BE2C (cell line): ENCODE data around the gene SLCO1B3. TPM values are rescaled to one million over a fixed set of nuclear protein-coding genes. Genes with fewer than 3 reads are reported as not detected.
A peak's percentile ranks its signal among the peaks of the same experiment; 100 is the strongest.
"Not testable (repeated sequence)": the region's sequence is repeated elsewhere in the genome, so short reads cannot be mapped to it uniquely, and the experiment has no call there.

ENCODE experiments used
- DNase-seq: peaks from one replicate; pipeline ENCODE4 v3.0.0-alpha.2; 2020
- H3K27me3 ChIP-seq: fragments of 250-450 bp; sonication (Bioruptor Pico); 2 replicates; pipeline ENCODE4 v1.5.1; 2020; ENCODE audit warnings: mild to moderate bottlenecking
- H3K36me3 ChIP-seq: fragments of 250-450 bp; sonication (Bioruptor Pico); 2 replicates; pipeline ENCODE4 v1.5.1; 2020; ENCODE audit warnings: mild to moderate bottlenecking
- H3K4me1 ChIP-seq: fragments of 250-450 bp; sonication (Bioruptor Pico); 2 replicates; pipeline ENCODE4 v1.5.1; 2020
- H3K4me3 ChIP-seq: 2 replicates; pipeline ENCODE4 v1.5.1; 2011; ENCODE audit warnings: low read depth, low read length
- H3K9me3 ChIP-seq: fragments of 250-450 bp; sonication (Bioruptor Pico); 2 replicates; pipeline ENCODE4 v1.5.1; 2020
- CTCF ChIP-seq: IDR thresholded peaks from 2 replicates; pipeline ENCODE4 v1.5.1; 2012; ENCODE audit warnings: mild to moderate bottlenecking, low read depth, low read length
- polyA plus RNA-seq: library from polyadenylated mRNA; unstranded; fragments of >200 nt; gene quantifications from one replicate; pipeline ENCODE4 v1.2.1, GENCODE V29; 2012; ENCODE audit warnings: low read depth, missing spikeins; ENCODE audit not compliant: insufficient read length, insufficient read depth

The SLCO1B3 gene, protein sequence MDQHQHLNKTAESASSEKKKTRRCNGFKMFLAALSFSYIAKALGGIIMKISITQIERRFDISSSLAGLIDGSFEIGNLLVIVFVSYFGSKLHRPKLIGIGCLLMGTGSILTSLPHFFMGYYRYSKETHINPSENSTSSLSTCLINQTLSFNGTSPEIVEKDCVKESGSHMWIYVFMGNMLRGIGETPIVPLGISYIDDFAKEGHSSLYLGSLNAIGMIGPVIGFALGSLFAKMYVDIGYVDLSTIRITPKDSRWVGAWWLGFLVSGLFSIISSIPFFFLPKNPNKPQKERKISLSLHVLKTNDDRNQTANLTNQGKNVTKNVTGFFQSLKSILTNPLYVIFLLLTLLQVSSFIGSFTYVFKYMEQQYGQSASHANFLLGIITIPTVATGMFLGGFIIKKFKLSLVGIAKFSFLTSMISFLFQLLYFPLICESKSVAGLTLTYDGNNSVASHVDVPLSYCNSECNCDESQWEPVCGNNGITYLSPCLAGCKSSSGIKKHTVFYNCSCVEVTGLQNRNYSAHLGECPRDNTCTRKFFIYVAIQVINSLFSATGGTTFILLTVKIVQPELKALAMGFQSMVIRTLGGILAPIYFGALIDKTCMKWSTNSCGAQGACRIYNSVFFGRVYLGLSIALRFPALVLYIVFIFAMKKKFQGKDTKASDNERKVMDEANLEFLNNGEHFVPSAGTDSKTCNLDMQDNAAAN
- polyA plus RNA-seq: not detected

GRCh38 chr12:20810487-20810886 lies at the start of gene SLCO1B3:
SLCO1B3 (plus strand) TSS chr12:20810705; CDS start chr12:20815739, 5,034 bp downstream.
- no peak for TF ChIP-seq CTCF
- Histone ChIP-seq H3K9me3 (no peaks in the 10 kb centered on the region), H3K4me1 (no peaks in the 10 kb centered on the region), H3K27me3 (peaks cover 3% of the 10 kb centered on the region; the same call in 1 of the 2 replicates), H3K4me3 (no peak within 1 kb of the TSS), H3K36me3 (no peaks in the 10 kb centered on the region)
- no peak for DNase-seq

GRCh38 chr12:20777420-20777819 lies 33.1 kb upstream of the SLCO1B3 start:
- DNase-seq: no peak
- no peak overlapping the region for H3K4me3 ChIP-seq
- TF ChIP-seq CTCF: no peak

DNA sequence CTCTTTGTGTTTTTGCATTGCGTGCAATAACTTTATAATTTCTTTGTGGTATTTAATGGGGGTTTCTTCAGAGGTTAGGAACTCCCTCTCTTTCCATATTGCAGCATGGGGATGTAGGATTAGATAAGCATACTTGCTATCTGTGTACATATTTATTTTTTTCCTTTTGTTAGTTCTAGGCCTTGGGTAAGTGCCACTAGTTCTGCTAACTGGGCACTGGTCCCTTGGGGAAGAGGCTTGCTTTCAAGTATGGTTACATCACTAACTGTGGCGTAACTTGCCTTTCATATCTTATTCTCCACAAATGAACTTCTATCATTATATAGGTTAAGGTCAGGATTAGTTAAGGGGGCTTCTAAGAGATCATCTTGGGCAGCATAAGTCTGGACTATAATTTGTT lies 31.5 kb upstream of the SLCO1B3 start:
- Histone ChIP-seq H3K36me3 (no peaks in the 10 kb centered on the region), H3K9me3 (no peaks in the 10 kb centered on the region), H3K27me3 (no peaks in the 10 kb centered on the region), H3K4me1 (no peaks in the 10 kb centered on the region), H3K4me3 (no peak overlapping the region)
- no peak for DNase-seq
- TF ChIP-seq CTCF: no peak

More at GRCh38 chr12:20777420-20777819, 33.1 kb upstream of the SLCO1B3 start:
- no peaks in the 10 kb centered on the region for H3K36me3 ChIP-seq
- no peaks in the 10 kb centered on the region for H3K4me1 ChIP-seq
- H3K9me3 ChIP-seq: no peaks in the 10 kb centered on the region
- H3K27me3 ChIP-seq: no peaks in the 10 kb centered on the region

GRCh38 chr12:20779971-20780370 lies 30.5 kb upstream of the SLCO1B3 start:
- H3K27me3 ChIP-seq, H3K9me3 ChIP-seq, H3K4me3 ChIP-seq, DNase-seq, H3K4me1 ChIP-seq, H3K36me3 ChIP-seq: not testable (repeated sequence)

DNA sequence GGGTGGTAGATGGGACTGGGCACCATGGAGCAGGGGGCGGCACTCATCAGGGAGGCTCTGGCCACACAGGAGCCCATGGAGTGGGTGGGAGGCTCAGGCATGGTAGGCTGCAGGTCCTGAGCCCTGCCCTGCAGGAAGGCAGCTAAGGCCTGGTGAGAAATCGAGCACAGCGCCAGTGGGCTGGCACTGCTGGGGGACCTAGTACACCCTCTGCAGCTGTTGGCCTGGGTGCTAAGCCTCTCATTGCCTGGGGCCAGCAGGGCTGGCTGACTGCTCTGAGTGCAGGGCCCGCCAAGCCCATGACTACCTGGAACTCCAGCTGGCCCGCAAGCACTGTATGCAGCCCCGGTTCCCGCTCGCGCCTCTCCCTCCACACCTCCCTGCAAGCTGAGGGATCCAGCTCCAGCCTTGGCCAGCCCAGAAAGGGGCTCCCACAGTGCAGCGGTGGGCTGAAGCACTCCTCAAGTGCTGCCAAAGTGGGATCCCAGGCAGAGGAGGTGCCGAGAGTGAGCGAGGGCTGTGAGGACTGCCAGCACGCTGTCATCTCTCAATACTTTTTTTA lies 26.6 kb upstream of the SLCO1B3 start:
- not testable (repeated sequence) for H3K4me3 ChIP-seq, H3K36me3 ChIP-seq, H3K27me3 ChIP-seq, H3K4me1 ChIP-seq, H3K9me3 ChIP-seq, DNase-seq

DNA sequence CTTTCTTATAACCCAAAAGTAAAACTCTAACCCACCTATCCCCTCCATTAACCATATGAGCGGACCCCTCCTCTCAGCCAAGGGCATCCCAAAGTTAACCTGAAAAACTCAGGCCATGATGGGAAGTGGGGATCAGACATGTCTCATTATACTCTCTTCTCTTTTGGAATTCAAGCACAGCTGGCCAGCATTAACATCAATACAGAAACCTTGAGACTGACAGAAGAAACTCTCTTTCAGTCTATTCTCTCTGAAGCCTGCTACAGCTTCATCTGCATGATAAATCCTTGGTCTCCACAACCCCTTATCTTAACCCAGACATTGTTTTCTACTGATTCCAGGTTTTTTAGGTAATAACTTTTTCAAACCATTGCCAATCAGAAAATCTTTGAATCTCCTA lies 17.5 kb upstream of the SLCO1B3 start:
- Histone ChIP-seq H3K4me3 (no peak overlapping the region), H3K27me3 (no peaks in the 10 kb centered on the region), H3K4me1 (no peaks in the 10 kb centered on the region), H3K36me3 (no peaks in the 10 kb centered on the region), H3K9me3 (no peaks in the 10 kb centered on the region)
- no peak for DNase-seq
- no peak for TF ChIP-seq CTCF

GRCh38 chr12:20798554-20798953 lies 12.0 kb upstream of the SLCO1B3 start:
- peak; percentile 50 for TF ChIP-seq CTCF
- Histone ChIP-seq H3K4me3 (no peak overlapping the region), H3K4me1 (no peaks in the 10 kb centered on the region), H3K9me3 (no peaks in the 10 kb centered on the region), H3K27me3 (no peaks in the 10 kb centered on the region), H3K36me3 (no peaks in the 10 kb centered on the region)
- DNase-seq: no peak
